ENCODE results near the gene PAPPA2. TPM values are rescaled to one million over a fixed set of nuclear protein-coding genes. Genes with fewer than 3 reads are reported as not detected.

The PAPPA2 gene
- total RNA-seq, 1 experiment from 2014 or later, result 0.03 TPM

DNA sequence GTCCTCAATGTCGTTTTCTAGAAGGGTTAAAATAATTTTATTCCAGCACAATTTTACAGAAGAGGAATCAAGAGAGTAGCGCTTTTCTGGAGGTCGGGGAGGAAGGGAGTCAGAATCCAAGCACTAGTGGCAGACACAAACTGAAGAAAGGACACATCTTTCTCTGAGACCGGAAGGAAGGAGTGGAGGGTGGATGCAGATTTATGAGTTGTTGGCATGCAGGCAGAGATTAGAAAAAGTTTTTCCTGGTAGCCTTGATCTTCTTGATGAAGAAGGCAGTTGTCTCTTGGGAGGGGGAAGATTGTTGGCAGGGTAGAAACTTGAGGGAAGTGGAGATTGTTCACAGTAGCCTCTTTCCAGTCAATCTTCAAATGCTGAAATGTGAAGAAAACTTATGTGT, 149.8 kb downstream of the PAPPA2 start:
- Histone ChIP-seq H3K9me3 (ENCODE audit: control insufficient read depth, insufficient read depth, low read depth, low read length) (no peaks in the 10 kb centered on the region), H3K27ac (ENCODE audit: low read length) (no peak overlapping the region), H3K36me3 (ENCODE audit: control insufficient read depth, insufficient read depth, low read length) (no peaks in the 10 kb centered on the region), H3K4me1 (ENCODE audit: control insufficient read depth, insufficient read depth, low read length) (no peaks in the 10 kb centered on the region), H3K27me3 (ENCODE audit: control insufficient read depth, insufficient read depth, low read length) (no peaks in the 10 kb centered on the region), H3K4me3 (ENCODE audit: low read depth in 2 of 2, low read length in 2 of 2) (no peak overlapping the region)
- POLR2A ChIA-PET, result no interaction called here
- no peak for ATAC-seq
- no peak for DNase-seq (ENCODE audit: low read depth, low spot score)
- intact Hi-C loops (cut with micrococcal nuclease; ENCODE audit: unreplicated experiment) (no loop called here), in situ Hi-C loops (cut with HindIII; ENCODE audit: low pct_unique_long_range_greater_than_20kb, low sequenced_read_pairs) (no loop called here)
- TF ChIP-seq SIN3A (IDR thresholded peaks at IDR 0.05; ENCODE audit: borderline replicate concordance, insufficient read depth, low read depth, low read length) (no peak), POLR2AphosphoS5 (IDR thresholded peaks at IDR 0.05; ENCODE audit: low read depth, low read length) (no peak), TCF7L2 (IDR thresholded peaks at IDR 0.05; ENCODE audit: low read depth, low read length) (no peak)
- TF ChIP-seq, protein P1, sequence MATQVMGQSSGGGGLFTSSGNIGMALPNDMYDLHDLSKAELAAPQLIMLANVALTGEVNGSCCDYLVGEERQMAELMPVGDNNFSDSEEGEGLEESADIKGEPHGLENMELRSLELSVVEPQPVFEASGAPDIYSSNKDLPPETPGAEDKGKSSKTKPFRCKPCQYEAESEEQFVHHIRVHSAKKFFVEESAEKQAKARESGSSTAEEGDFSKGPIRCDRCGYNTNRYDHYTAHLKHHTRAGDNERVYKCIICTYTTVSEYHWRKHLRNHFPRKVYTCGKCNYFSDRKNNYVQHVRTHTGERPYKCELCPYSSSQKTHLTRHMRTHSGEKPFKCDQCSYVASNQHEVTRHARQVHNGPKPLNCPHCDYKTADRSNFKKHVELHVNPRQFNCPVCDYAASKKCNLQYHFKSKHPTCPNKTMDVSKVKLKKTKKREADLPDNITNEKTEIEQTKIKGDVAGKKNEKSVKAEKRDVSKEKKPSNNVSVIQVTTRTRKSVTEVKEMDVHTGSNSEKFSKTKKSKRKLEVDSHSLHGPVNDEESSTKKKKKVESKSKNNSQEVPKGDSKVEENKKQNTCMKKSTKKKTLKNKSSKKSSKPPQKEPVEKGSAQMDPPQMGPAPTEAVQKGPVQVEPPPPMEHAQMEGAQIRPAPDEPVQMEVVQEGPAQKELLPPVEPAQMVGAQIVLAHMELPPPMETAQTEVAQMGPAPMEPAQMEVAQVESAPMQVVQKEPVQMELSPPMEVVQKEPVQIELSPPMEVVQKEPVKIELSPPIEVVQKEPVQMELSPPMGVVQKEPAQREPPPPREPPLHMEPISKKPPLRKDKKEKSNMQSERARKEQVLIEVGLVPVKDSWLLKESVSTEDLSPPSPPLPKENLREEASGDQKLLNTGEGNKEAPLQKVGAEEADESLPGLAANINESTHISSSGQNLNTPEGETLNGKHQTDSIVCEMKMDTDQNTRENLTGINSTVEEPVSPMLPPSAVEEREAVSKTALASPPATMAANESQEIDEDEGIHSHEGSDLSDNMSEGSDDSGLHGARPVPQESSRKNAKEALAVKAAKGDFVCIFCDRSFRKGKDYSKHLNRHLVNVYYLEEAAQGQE (IDR thresholded peaks at IDR 0.05; ENCODE audit: insufficient read depth in 1 of 2, low read depth in 2 of 2, low read length in 1 of 2), result no peak
- TF ChIP-seq, protein P2, sequence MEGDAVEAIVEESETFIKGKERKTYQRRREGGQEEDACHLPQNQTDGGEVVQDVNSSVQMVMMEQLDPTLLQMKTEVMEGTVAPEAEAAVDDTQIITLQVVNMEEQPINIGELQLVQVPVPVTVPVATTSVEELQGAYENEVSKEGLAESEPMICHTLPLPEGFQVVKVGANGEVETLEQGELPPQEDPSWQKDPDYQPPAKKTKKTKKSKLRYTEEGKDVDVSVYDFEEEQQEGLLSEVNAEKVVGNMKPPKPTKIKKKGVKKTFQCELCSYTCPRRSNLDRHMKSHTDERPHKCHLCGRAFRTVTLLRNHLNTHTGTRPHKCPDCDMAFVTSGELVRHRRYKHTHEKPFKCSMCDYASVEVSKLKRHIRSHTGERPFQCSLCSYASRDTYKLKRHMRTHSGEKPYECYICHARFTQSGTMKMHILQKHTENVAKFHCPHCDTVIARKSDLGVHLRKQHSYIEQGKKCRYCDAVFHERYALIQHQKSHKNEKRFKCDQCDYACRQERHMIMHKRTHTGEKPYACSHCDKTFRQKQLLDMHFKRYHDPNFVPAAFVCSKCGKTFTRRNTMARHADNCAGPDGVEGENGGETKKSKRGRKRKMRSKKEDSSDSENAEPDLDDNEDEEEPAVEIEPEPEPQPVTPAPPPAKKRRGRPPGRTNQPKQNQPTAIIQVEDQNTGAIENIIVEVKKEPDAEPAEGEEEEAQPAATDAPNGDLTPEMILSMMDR (IDR thresholded peaks at IDR 0.05), result no peak
- CTCF ChIA-PET, result no interaction called here
- no TSS peak for BruUV-seq (replicated peaks)

DNA sequence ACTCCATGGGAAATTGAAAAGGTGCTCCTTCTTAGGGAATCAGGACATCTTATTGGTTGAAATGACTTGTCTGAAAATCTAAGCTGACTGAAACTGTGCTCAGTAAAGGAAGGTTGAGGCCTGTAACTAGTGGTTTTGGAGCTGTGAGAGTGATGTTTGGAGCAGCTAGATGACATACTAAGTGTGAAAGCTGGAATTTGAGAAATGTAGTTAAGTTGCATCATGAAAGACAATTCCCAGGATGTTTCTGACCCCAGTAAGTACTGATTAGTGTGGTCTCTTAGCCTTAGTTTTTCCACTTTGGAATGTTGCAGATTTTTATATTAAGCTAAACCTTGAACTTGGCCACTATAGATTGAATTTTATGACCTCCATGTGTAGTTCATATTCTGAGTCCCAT, 154.9 kb downstream of the PAPPA2 start:
- Histone ChIP-seq H3K27me3 (ENCODE audit: control insufficient read depth, insufficient read depth, low read length) (no peaks in the 10 kb centered on the region), H3K36me3 (ENCODE audit: control insufficient read depth, insufficient read depth, low read length) (no peaks in the 10 kb centered on the region), H3K4me3 (ENCODE audit: low read depth in 2 of 2, low read length in 2 of 2) (no peak overlapping the region), H3K9me3 (ENCODE audit: control insufficient read depth, insufficient read depth, low read depth, low read length) (no peaks in the 10 kb centered on the region), H3K27ac (ENCODE audit: low read length) (no peak overlapping the region), H3K4me1 (ENCODE audit: control insufficient read depth, insufficient read depth, low read length) (no peaks in the 10 kb centered on the region)
- TF ChIP-seq, protein P1 (IDR thresholded peaks at IDR 0.05; ENCODE audit: insufficient read depth in 1 of 2, low read depth in 2 of 2, low read length in 1 of 2), result no peak
- TF ChIP-seq, protein P2 (IDR thresholded peaks at IDR 0.05), result no peak
- TF ChIP-seq TCF7L2 (IDR thresholded peaks at IDR 0.05; ENCODE audit: low read depth, low read length) (no peak), SIN3A (IDR thresholded peaks at IDR 0.05; ENCODE audit: borderline replicate concordance, insufficient read depth, low read depth, low read length) (no peak), POLR2AphosphoS5 (IDR thresholded peaks at IDR 0.05; ENCODE audit: low read depth, low read length) (no peak)
- DNase-seq (ENCODE audit: low read depth, low spot score), result no peak
- ChIA-PET POLR2A (no interaction called here), CTCF (no interaction called here)
- ATAC-seq, result no peak
- in situ Hi-C loops (cut with HindIII; ENCODE audit: low pct_unique_long_range_greater_than_20kb, low sequenced_read_pairs) (no loop called here), intact Hi-C loops (cut with micrococcal nuclease; ENCODE audit: unreplicated experiment) (no loop called here)
- BruUV-seq (replicated peaks), result no TSS peak
